GM08714 (cell line): ENCODE measurements around the gene OTUD4.
"Not testable (repeated sequence)": the region's sequence is repeated elsewhere in the genome, so short reads cannot be mapped to it uniquely, and the experiment has no call there.

Source experiments
- H3K4me3 ChIP-seq: fragments of 200-500 bp; sonication (Bioruptor generic); 2 replicates; pipeline ENCODE4 v1.5.1; 2014; ENCODE audit warnings: mild to moderate bottlenecking, low read length, inconsistent platforms
- ZNF274 ChIP-seq: IDR thresholded peaks from 2 replicates; pipeline ENCODE4 v1.6.1; 2012; ENCODE audit warnings: mild to moderate bottlenecking, low read depth, low read length

Gene OTUD4, protein sequence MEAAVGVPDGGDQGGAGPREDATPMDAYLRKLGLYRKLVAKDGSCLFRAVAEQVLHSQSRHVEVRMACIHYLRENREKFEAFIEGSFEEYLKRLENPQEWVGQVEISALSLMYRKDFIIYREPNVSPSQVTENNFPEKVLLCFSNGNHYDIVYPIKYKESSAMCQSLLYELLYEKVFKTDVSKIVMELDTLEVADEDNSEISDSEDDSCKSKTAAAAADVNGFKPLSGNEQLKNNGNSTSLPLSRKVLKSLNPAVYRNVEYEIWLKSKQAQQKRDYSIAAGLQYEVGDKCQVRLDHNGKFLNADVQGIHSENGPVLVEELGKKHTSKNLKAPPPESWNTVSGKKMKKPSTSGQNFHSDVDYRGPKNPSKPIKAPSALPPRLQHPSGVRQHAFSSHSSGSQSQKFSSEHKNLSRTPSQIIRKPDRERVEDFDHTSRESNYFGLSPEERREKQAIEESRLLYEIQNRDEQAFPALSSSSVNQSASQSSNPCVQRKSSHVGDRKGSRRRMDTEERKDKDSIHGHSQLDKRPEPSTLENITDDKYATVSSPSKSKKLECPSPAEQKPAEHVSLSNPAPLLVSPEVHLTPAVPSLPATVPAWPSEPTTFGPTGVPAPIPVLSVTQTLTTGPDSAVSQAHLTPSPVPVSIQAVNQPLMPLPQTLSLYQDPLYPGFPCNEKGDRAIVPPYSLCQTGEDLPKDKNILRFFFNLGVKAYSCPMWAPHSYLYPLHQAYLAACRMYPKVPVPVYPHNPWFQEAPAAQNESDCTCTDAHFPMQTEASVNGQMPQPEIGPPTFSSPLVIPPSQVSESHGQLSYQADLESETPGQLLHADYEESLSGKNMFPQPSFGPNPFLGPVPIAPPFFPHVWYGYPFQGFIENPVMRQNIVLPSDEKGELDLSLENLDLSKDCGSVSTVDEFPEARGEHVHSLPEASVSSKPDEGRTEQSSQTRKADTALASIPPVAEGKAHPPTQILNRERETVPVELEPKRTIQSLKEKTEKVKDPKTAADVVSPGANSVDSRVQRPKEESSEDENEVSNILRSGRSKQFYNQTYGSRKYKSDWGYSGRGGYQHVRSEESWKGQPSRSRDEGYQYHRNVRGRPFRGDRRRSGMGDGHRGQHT

DNA sequence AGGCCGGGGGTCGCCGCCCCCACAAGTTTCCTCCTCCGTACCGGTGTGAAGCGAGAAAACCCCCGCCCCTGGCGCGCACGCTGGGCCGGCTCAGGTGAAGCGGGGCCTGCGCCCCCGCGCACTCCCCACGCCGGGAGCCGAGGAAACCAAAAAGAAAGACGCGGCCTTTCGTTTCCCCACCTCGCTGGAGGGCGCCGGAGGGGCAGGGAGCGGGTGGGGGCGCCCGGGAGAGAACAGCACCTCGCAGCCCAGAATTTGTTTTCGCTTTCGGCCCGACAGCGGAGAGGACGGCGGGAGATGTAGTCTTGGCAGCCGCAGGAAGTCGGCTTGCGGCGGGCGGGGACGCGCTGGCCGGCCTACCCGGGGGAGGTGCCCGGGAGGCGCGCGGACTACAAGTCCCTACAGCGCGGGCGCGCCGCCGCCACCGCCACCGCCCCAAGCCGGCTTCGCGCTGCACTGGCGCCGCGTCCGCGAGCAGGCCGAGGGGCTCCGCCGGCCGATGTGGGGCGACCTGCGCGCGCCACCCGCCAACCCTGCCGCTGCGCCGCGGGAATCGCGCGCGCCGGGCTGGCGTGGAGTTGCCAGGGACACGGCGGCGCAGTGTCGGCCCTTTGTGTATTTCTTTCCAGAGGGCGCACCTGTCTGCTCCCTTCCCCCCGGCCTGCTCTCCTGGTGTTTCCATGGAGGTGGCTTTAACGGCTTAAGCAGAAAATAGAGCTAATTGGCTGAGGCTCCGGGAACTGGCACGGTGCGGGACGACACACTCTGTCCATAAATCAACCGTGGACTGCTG lies at the start of gene OTUD4:
Gene OTUD4 (minus strand): TSS at position 292 of the 793 bp plus-strand sequence. CDS start 616 bp downstream, outside the sequence.
- H3K4me3 ChIP-seq: peak within 1 kb of the TSS; percentile 100
- TF ChIP-seq ZNF274: no peak

DNA sequence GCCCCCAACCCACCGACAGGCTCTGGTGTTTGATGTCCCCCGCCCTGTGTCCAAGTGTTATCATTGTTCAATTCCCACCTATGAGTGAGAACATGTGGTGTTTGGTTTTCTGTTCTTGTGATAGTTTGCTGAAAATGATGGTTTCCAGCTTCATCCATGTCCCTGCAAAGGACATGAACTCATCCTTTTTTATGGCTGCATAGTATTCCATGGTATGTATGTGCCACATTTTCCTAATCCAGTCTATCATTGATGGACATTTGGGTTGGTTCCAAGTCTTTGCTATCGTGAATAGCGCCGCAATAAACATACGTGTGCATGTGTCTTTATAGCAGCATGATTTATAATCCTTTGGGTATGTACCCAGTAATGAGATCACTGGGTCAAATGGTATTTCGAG lies 42.8 kb upstream of the OTUD4 start:
- not testable (repeated sequence) for H3K4me3 ChIP-seq

DNA sequence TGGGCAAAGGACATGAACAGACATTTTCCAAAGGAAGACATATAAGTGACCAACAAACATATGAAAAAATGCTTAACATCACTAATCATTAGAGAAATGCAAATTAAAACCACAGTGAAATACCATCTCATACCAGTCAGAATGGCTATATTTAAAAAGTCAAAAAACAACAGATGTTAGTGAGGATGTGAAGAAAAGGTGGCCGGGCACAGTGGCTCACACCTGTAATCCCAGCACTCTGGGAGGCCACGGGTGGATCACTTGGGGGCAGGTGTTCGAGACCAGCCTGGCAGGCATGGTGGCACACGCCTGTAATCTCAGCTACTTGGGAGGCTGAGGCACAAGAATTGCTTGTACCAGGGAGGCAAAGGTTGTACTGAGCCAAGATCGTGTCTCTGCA lies 41.1 kb upstream of the OTUD4 start:
- H3K4me3 ChIP-seq: not testable (repeated sequence)

DNA sequence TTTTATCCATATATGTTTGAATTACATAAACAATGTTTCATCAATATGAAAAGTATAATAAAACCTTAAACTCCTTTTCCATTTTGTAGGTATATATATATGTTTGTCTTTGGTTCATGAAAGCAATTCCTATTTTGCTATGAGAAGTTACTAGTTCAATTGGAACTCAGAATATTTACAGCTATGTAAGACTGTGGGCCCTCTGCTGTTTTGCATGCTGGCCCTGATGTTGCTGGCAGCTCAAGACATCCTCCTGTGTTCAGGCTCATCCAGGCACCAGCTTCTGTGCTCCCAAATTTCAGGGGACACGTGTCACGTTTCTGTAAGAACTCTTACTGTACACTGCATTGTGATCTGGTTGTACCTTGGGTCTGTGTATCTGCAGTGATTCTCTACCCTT lies 38.7 kb upstream of the OTUD4 start:
- no peak for TF ChIP-seq ZNF274

DNA sequence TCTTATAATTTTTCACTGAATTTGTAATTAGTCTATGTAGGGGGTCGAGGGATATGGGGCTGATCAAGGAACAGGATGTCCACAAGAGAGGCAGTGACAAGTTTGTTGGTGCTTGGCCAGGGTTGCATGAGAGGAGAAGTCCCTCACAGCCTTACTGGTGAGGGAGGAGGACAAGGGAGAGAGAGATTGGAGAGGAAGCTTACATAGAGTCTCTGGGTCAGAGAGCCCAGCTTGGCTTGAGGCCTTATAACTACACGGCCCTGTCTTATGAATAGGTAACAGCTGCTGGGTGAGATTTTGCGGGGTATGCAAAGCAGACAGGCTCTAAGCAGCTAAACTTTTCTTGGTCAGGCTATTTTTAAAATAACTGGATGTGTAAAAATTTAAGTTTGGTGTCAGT lies 37.9 kb upstream of the OTUD4 start:
- no peak overlapping the region; the same call in 1 of the 2 replicates for H3K4me3 ChIP-seq
- no peak for TF ChIP-seq ZNF274

More for the DNA sequence above, 38.7 kb upstream of the OTUD4 start:
- no peak overlapping the region for H3K4me3 ChIP-seq

DNA sequence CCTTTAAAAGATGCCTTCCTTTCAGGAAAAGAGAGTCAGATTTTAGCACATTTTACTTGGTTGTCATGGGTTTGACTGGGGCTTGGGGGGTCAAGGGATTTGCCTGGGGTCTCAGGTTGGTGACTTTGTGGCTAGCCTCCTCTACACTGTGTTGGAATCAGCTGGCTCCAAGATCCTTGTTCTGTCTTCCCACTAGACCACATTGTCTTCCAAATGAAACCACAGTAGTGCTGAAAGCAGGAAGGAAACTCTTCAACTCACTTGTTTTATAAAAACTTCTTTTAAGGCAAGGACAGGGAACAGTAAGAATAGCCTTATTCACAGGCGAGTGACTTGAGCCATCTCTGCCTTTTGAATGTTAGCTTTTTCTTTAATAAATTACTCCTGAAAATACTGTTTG lies 37.0 kb upstream of the OTUD4 start:
- TF ChIP-seq ZNF274: no peak
- H3K4me3 ChIP-seq: no peak overlapping the region

DNA sequence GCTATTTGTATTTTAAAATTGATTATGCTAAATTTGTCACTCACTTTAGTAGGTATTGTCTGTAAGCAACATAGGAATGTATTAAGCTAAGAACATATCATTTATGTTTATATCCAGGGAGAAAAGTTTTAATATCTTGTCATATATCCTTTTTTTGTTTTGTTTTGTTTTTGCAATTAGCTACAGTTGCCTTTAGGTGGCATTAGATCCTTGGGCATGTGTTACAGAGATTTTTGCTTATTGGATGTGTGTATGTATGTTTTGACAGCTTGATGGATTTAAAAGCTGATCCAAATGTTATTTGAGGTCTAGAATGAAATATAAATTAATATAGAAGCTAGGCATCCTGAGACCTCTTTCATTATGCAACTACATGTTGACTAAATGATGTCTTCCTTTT lies 36.1 kb upstream of the OTUD4 start:
- no peak overlapping the region for H3K4me3 ChIP-seq
- TF ChIP-seq ZNF274: no peak

DNA sequence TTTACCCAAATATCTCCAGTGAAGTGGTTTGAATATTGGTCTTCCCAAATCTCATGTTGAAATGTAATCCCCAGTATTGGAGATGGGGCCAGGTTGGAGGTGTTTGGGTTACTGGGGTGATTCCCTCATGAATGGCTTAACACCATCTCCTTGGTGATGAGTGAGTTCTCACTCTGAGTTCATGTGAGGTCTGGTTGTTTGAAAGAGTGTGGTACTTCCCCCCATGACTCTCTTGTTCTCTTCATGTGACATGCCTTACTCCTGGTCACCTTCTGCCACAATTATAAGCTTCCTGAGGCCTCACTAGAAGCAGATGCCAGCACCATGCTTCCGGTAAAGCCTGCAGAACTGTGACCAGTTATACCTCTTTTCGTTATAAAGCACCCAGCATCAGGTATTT lies 32.9 kb upstream of the OTUD4 start:
- TF ChIP-seq ZNF274: no peak
- no peak overlapping the region for H3K4me3 ChIP-seq

DNA sequence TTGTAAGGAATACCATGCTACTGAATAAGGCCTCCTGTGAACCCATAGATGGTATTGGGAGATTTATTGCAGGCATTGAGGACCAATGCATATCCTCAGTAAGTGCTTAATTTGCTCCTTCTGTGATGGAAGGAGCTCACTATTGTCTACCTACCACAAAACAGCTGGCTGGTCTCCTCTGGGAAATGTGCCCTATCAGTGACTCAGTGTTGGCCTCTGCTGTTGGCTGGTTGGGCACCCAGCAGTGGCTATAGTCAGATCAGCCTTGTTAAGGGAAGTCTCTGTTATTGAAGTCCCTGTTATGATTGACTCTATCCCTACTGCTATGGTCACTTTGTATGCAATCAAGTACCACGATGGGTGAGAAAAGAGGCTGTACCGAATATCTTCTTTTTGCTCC lies 27.5 kb upstream of the OTUD4 start:
- TF ChIP-seq ZNF274: no peak
- no peak overlapping the region for H3K4me3 ChIP-seq

DNA sequence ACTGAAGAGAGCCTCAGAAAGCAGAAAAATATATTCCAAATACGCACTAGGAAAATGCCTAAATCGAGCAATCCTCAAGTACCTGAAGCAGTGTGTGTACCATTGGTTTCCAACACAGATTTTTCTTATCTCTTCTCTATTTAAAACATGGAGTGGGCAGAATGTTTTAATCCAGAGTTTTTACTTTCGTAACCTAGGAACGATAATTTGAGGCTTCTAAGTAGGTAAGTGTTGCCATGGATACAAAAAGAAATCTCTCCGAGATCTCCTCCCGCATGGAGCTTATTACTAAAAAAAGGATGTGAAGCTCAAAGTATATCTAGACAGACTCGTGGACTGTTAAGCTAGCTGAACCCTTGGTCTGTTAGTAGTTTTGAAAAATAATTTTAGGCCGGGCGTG lies 23.0 kb upstream of the OTUD4 start:
- no peak for TF ChIP-seq ZNF274
- H3K4me3 ChIP-seq: no peak overlapping the region

DNA sequence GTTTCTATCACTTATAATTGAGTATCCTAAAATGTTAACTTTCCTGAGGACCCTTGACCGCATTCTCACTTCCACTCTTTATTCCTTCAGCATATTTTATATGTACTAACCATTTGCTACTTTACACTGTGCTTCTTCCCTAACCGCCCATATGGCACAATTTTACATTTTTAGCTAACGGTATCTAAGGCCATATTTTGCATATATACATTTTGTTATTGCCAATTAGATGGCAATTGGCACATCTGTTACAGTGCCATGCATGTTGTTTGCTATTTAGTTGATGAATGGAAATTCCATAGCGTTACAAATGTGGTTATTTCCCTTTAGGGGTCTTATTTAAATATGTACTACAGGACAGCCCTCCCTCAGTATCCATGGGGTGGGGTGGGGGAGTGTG lies 20.0 kb upstream of the OTUD4 start:
- no peak for TF ChIP-seq ZNF274
- H3K4me3 ChIP-seq: no peak overlapping the region

DNA sequence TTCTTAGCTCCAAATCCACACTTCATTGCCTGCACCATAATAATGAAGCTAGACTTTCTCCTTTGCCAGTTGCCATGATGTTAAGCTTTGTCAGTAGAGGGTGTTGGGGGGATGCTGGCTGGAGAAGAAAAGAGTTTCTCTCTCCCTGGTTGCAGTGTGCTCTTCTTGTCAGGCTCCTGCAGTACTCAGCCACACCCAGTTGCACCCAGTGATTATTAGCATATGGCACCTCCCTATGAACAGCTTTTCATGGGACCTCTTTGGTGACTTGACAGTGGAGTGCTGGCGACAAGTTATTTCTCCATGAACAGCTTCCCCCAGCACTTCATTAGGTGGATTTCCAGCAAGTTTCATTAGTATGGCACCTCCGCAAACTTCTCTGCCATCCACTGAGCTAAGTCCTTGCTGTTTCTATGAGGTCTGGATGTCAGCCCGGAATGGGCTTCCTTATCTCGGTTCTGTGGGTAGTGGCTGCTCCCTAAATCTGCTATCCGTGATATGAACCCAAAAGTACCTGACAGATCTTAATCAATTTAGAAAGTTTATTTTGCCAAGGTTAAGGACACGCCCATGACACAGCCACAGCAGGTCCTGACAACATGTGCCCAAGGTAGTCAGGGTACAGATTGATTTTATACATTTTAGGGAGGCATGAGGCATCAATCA lies 18.8 kb upstream of the OTUD4 start:
- H3K4me3 ChIP-seq: no peak overlapping the region
- TF ChIP-seq ZNF274: no peak

DNA sequence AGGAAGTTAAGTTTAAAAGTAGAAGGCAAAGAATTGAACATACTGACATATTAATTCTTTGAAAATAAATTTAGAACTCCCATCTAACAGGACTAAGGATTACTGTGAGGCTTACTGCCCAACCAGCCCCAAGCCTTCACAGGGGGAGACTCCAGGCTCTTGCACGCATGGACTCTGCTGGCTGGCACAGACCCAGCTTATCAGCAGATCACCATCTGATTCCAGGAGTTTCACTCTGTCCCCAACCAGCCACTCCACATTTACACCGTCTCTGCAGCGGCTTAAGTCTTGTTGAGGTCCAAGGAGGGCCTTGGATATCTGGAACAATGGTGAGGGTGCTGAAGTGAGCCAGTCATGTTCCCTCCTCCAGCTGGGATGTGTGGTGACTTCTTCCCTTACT lies 16.4 kb upstream of the OTUD4 start:
- TF ChIP-seq ZNF274: no peak
- no peak overlapping the region for H3K4me3 ChIP-seq

DNA sequence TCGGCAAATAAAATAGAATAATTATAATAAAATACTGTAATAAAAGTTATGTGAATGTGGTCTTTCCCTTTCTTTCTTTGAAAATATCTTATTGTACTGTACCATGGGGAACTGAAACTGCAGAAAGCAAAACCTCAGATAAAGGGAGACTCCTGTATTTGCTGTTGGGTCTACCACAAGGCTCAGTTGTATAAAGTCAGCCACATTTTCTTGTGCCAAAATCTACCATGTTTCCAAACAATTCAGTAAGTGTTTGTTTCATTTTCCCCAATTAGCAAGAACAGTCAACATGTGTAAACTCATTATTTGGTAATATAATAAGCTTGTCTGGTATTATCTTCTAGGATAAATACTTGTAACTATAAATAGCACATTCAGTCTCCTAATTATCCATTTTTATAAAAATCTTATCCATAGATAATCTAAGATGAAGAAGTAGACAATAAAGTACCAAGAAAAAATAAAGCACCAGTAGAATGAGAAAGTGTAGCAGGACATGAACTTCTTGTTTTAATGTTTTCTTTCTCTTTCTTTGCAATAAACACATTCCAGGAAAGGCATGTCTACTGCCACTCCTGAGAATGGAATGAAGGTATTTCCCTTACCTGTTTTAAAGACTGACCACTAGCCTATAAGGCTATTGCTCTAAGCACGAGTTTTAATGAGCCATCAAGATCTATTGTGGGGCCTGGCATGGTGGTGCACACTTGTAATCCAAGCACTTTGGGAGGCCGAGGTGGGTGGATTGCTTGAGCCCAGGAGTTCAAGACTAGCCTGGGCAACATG lies 15.0 kb upstream of the OTUD4 start:
- H3K4me3 ChIP-seq: no peak overlapping the region
- no peak for TF ChIP-seq ZNF274
